IMR-90 (cell line): ENCODE data around the gene KCNK3. TPM values are rescaled to one million over a fixed set of nuclear protein-coding genes. Genes with fewer than 3 reads are reported as not detected.

Experiments
- ATAC-seq: fragments of 200-7000 bp; cut with Tn5 transposase; 2 replicates; pipeline ENCODE4 v1.9.1; 2020; ENCODE audit warnings: low read depth, mild to moderate bottlenecking, moderate library complexity
- BruUV-seq: library from RNA; stranded (reverse); fragments of 400-500 nt; replicated peaks from 2 replicates; lab custom pipeline; 2021; lab: Mats Ljungman, UMichigan
- CTCF ChIA-PET: fragments of 300-600 bp; formaldehyde crosslinking; extraction: SDS; loops from one replicate; lab custom pipeline; 2021; ENCODE audit warnings: antibody characterized with exemption; lab: Yijun Ruan, JAX
- POLR2A ChIA-PET: fragments of 300-600 bp; sonication (Branson Sonifier 250); formaldehyde crosslinking; loops from one replicate; lab custom pipeline; 2022; ENCODE audit warnings: antibody characterized with exemption; ENCODE audit not compliant: unreplicated experiment; lab: Charles Lee
- DNase-seq: peaks from one replicate; pipeline ENCODE4 v3.0.0; 2013
- H2AFZ ChIP-seq: replicated peaks from 2 replicates; pipeline ENCODE3; 2013; ENCODE audit warnings: low read length, mild to moderate bottlenecking; ENCODE audit not compliant: poor library complexity
- H2AK5ac ChIP-seq: 2 replicates; pipeline ENCODE4 v1.6.1; 2013; ENCODE audit warnings: low read depth, low read length, inconsistent platforms
- H2AK9ac ChIP-seq: replicated peaks from 2 replicates; pipeline ENCODE3; 2013; ENCODE audit warnings: mild to moderate bottlenecking, low read depth, low read length, moderate library complexity; ENCODE audit not compliant: poor library complexity
- H2BK120ac ChIP-seq: 2 replicates; pipeline ENCODE4 v1.6.1; 2013; ENCODE audit warnings: low read depth, low read length, inconsistent platforms
- H2BK15ac ChIP-seq: 3 replicates; pipeline ENCODE4 v1.6.1; 2013; ENCODE audit warnings: low read depth, low read length, inconsistent platforms
- H2BK20ac ChIP-seq: 2 replicates; pipeline ENCODE4 v1.6.1; 2013; ENCODE audit warnings: low read depth, mild to moderate bottlenecking, inconsistent platforms, low read length, moderate library complexity
- H2BK5ac ChIP-seq: 2 replicates; pipeline ENCODE4 v1.6.1; 2013; ENCODE audit warnings: mild to moderate bottlenecking, low read depth, low read length, inconsistent platforms; ENCODE audit not compliant: poor library complexity, severe bottlenecking
- H3K14ac ChIP-seq: replicated peaks from 2 replicates; pipeline ENCODE4 v1.6.1; 2013; ENCODE audit warnings: low read depth, low read length, inconsistent platforms
- H3K18ac ChIP-seq: 2 replicates; pipeline ENCODE4 v1.6.1; 2013; ENCODE audit warnings: low read depth, low read length, control low read depth
- H3K23ac ChIP-seq: 2 replicates; pipeline ENCODE4 v1.6.1; 2013; ENCODE audit warnings: low read depth, low read length, inconsistent platforms
- H3K27ac ChIP-seq: 2 replicates; pipeline ENCODE4 v1.5.1; 2013; ENCODE audit warnings: mild to moderate bottlenecking, control low read depth, low read length; ENCODE audit not compliant: insufficient read depth
- H3K27me3 ChIP-seq: 2 replicates; pipeline ENCODE4 v1.6.1; 2013; ENCODE audit warnings: low read length; ENCODE audit not compliant: control insufficient read depth, insufficient read depth
- H3K36me3 ChIP-seq: 2 replicates; pipeline ENCODE4 v1.6.1; 2013; ENCODE audit warnings: low read length, mixed read lengths; ENCODE audit not compliant: control insufficient read depth, insufficient read depth
- H3K4ac ChIP-seq: 2 replicates; pipeline ENCODE4 v1.6.1; 2013; ENCODE audit warnings: low read depth, low read length, inconsistent platforms
- H3K4me1 ChIP-seq: 2 replicates; pipeline ENCODE4 v1.6.1; 2013; ENCODE audit warnings: low read length, mixed read lengths; ENCODE audit not compliant: control insufficient read depth, insufficient read depth
- H3K4me2 ChIP-seq: 2 replicates; pipeline ENCODE4 v1.6.1; 2013; ENCODE audit warnings: low read depth, mild to moderate bottlenecking, control low read depth, low read length, moderate library complexity
- H3K4me3 ChIP-seq: 2 replicates; pipeline ENCODE4 v1.5.1; 2013; ENCODE audit warnings: low read depth, mild to moderate bottlenecking, control low read depth, low read length, moderate library complexity; ENCODE audit not compliant: insufficient read depth
- H3K56ac ChIP-seq: 2 replicates; pipeline ENCODE4 v1.6.1; 2013; ENCODE audit warnings: low read length, inconsistent platforms; ENCODE audit not compliant: insufficient read depth; ENCODE audit errors: extremely low read depth
- H3K79me1 ChIP-seq, 2 experiments: 2 replicates each; pipeline ENCODE4 v1.6.1; 2013; ENCODE audit warnings: low read length in 2 of 2, inconsistent platforms in 1 of 2, low read depth in 1 of 2
- H3K9ac ChIP-seq: 2 replicates; pipeline ENCODE4 v1.6.1; 2013; ENCODE audit warnings: low read depth, low read length, control low read depth
- H3K9me1 ChIP-seq: 2 replicates; pipeline ENCODE4 v1.6.1; 2013; ENCODE audit warnings: low read length, inconsistent platforms; ENCODE audit not compliant: insufficient read depth
- H3K9me3 ChIP-seq: 2 replicates; pipeline ENCODE4 v1.6.1; 2013; ENCODE audit warnings: low read length; ENCODE audit not compliant: control insufficient read depth, insufficient read depth
- H4K20me1 ChIP-seq: 2 replicates; pipeline ENCODE4 v1.6.1; 2013; ENCODE audit warnings: low read length, inconsistent platforms; ENCODE audit not compliant: insufficient read depth
- H4K5ac ChIP-seq: 2 replicates; pipeline ENCODE4 v1.6.1; 2013; ENCODE audit warnings: mild to moderate bottlenecking, low read depth, low read length, control low read depth
- H4K8ac ChIP-seq, 2 experiments: 2 replicates each; pipeline ENCODE4 v1.6.1; 2013; ENCODE audit warnings: low read depth in 2 of 2, low read length in 2 of 2, control low read depth in 1 of 2, inconsistent platforms in 1 of 2
- H4K91ac ChIP-seq: 2 replicates; pipeline ENCODE4 v1.6.1; 2013; ENCODE audit warnings: low read depth, low read length, inconsistent platforms; ENCODE audit not compliant: insufficient read depth
- BHLHE40 ChIP-seq: fragments of 150-350 bp; IDR thresholded peaks from 2 replicates; pipeline ENCODE4 v1.6.1; 2016; ENCODE audit warnings: mild to moderate bottlenecking, low read depth, low read length
- CHD1 ChIP-seq: IDR thresholded peaks from 2 replicates; pipeline ENCODE4 v1.6.1; 2012; ENCODE audit warnings: low read depth, low read length, improper control_type of control experiment
- MAFK ChIP-seq: IDR thresholded peaks from 2 replicates; pipeline ENCODE4 v1.6.1; 2012; ENCODE audit warnings: low read depth, low read length, improper control_type of control experiment
- MXI1 ChIP-seq: IDR thresholded peaks from 2 replicates; pipeline ENCODE4 v1.6.1; 2012; ENCODE audit warnings: low read depth, mild to moderate bottlenecking, low read length, moderate library complexity, borderline replicate concordance
- NFE2L2 ChIP-seq: fragments of 150-350 bp; IDR thresholded peaks from 2 replicates; pipeline ENCODE4 v1.6.1; 2016; ENCODE audit warnings: low read depth, mild to moderate bottlenecking, low read length
- RAD21 ChIP-seq: IDR thresholded peaks from 2 replicates; pipeline ENCODE4 v1.6.1; 2012; ENCODE audit warnings: low read length, improper control_type of control experiment
- RFX5 ChIP-seq: IDR thresholded peaks from 2 replicates; pipeline ENCODE4 v1.8.0; 2012; ENCODE audit warnings: low read depth, mild to moderate bottlenecking, low read length, moderate library complexity
- WGBS, 2 experiments: methylation state at CpG; one replicate each; pipeline versions ENCODE4 v1.1.5 to v1.1.7; 2013; ENCODE audit warnings: missing lambda C conversion rate in 2 of 2; ENCODE audit not compliant: insufficient read length in 1 of 2; ENCODE audit errors: extremely low coverage in 2 of 2; 5-methylcytosine and 5-hydroxymethylcytosine counted together
- dilution Hi-C: fragments of 300-500 bp; cut with HindIII; formaldehyde crosslinking; loops from one replicate; pipeline ENCODE4 v1.14.3; 2018; ENCODE audit warnings: low sequenced_read_pairs; ENCODE audit not compliant: unreplicated experiment
- in situ Hi-C: fragments of 300-500 bp; cut with MboI; formaldehyde crosslinking; loops from 3 replicates; pipeline ENCODE4 v1.14.3; 2019; ENCODE audit warnings: low sequenced_read_pairs, inconsistent platforms, mixed read lengths
- intact Hi-C: fragments of 100-400 bp; cut with micrococcal nuclease; formaldehyde crosslinking; loops from 2 replicates; pipeline ENCODE4 v1.10.0; 2022
- polyA plus RNA-seq, 3 experiments: library from polyadenylated mRNA; depleted of rRNA; stranded (reverse); fragments of >200 nt; gene quantifications; 2 replicates each; pipeline ENCODE4 v1.2.3, GENCODE V29; 2012; ENCODE audit warnings: low replicate concordance in 1 of 3
- total RNA-seq: library from RNA; depleted of rRNA; stranded (reverse); fragments of >200 nt; gene quantifications from 2 replicates; pipeline ENCODE4 v1.2.3, GENCODE V29; 2012
- TF ChIP-seq, protein P1 (sequence below): fragments of 150-350 bp; IDR thresholded peaks from 2 replicates; pipeline ENCODE4 v1.6.1; 2017; ENCODE audit warnings: mild to moderate bottlenecking, antibody characterized with exemption, low read length, low read depth
- TF ChIP-seq, protein P2 (sequence below): conservative IDR thresholded peaks from 2 replicates; pipeline ENCODE4 v1.5.1; 2012; ENCODE audit warnings: mild to moderate bottlenecking, low read depth, low read length, improper control_type of control experiment
- TF ChIP-seq, protein P3 (sequence below): fragments of 150-350 bp; IDR thresholded peaks from 2 replicates; pipeline ENCODE4 v1.6.1; 2016; ENCODE audit warnings: low read depth, mild to moderate bottlenecking, low read length, moderate library complexity, borderline replicate concordance

Gene KCNK3
- total and polyA plus RNA-seq, 2 of the 4 experiments (the other 2 are of a cell fraction), result under 0.01 to 0.03 TPM

DNA sequence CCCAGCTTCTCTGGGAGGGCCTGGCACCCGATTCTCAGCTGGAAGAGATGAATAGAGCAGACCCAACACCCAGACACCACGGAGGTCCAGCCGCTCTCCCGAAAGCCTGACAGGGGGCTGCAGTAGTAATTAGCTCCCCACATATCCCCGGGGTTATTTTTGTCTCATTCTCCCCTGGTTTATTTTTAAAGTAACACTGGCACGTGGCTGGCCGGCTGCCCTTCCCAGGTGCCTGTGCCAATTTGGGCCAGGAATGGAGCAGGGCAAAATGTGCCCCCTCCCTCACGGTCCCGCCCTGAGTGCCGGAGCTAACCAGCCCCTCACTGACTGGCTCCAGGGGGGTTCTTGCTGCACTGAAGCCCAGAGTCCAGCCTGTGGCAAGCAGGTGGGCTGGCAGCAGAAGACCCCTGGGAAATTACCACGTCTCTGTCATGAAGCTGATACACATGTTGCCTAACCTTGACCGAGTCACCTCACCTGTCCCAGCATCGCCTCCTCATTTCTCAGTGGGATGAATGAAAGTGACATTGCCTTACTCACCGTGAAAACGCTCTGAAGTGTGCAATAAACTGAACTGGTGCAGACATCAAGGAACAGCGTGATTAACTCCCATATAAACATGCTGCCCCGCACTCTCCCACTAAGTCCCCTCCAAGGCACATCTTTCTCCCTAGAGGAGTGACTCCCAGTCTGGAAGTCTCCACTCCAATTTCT, 18.4 kb downstream of the KCNK3 start:
- Histone ChIP-seq H4K91ac (no peak overlapping the region), H2BK120ac (no peak overlapping the region), H2BK15ac (no peak overlapping the region), H3K4ac (no peak overlapping the region), H3K27ac (no peak overlapping the region), H3K4me2 (no peak overlapping the region), H2BK5ac (no peak overlapping the region), H3K18ac (no peak overlapping the region), H3K9ac (no peak overlapping the region), H4K5ac (no peak overlapping the region), H2BK20ac (no peak overlapping the region), H3K36me3 (no peaks in the 10 kb centered on the region), H4K20me1 (no peaks in the 10 kb centered on the region), H3K23ac (no peak overlapping the region), H3K4me1 (no peaks in the 10 kb centered on the region), H3K56ac (no peak overlapping the region), H3K27me3 (peaks cover 58% of the 10 kb centered on the region), H4K8ac (no peak overlapping the region), H2AK9ac (peak overlapping the region; percentile 3), H3K9me3 (no peaks in the 10 kb centered on the region), H3K9me1 (no peaks in the 10 kb centered on the region), H3K14ac (no peak overlapping the region), H3K4me3 (no peak overlapping the region), H3K79me1 (no peaks in the 10 kb centered on the region), H2AK5ac (no peak overlapping the region), H2AFZ (no peak overlapping the region)
- DNase-seq (no peak), ATAC-seq (no peak)
- CTCF ChIA-PET, result no interaction called here
- TF ChIP-seq RFX5, result no peak
- TF ChIP-seq, protein P1, sequence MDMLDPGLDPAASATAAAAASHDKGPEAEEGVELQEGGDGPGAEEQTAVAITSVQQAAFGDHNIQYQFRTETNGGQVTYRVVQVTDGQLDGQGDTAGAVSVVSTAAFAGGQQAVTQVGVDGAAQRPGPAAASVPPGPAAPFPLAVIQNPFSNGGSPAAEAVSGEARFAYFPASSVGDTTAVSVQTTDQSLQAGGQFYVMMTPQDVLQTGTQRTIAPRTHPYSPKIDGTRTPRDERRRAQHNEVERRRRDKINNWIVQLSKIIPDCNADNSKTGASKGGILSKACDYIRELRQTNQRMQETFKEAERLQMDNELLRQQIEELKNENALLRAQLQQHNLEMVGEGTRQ, result no peak
- TF ChIP-seq MAFK, result no peak
- TF ChIP-seq NFE2L2, result no peak
- TF ChIP-seq, protein P2, sequence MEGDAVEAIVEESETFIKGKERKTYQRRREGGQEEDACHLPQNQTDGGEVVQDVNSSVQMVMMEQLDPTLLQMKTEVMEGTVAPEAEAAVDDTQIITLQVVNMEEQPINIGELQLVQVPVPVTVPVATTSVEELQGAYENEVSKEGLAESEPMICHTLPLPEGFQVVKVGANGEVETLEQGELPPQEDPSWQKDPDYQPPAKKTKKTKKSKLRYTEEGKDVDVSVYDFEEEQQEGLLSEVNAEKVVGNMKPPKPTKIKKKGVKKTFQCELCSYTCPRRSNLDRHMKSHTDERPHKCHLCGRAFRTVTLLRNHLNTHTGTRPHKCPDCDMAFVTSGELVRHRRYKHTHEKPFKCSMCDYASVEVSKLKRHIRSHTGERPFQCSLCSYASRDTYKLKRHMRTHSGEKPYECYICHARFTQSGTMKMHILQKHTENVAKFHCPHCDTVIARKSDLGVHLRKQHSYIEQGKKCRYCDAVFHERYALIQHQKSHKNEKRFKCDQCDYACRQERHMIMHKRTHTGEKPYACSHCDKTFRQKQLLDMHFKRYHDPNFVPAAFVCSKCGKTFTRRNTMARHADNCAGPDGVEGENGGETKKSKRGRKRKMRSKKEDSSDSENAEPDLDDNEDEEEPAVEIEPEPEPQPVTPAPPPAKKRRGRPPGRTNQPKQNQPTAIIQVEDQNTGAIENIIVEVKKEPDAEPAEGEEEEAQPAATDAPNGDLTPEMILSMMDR, result no peak
- no peak for TF ChIP-seq MXI1
- TF ChIP-seq BHLHE40, result no peak
- no peak for TF ChIP-seq RAD21
- TF ChIP-seq CHD1, result no peak
- TF ChIP-seq, protein P3, sequence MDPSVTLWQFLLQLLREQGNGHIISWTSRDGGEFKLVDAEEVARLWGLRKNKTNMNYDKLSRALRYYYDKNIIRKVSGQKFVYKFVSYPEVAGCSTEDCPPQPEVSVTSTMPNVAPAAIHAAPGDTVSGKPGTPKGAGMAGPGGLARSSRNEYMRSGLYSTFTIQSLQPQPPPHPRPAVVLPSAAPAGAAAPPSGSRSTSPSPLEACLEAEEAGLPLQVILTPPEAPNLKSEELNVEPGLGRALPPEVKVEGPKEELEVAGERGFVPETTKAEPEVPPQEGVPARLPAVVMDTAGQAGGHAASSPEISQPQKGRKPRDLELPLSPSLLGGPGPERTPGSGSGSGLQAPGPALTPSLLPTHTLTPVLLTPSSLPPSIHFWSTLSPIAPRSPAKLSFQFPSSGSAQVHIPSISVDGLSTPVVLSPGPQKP, result no peak
- in situ Hi-C loops (no loop called here), intact Hi-C loops (no loop called here), dilution Hi-C loops (no loop called here)
- POLR2A ChIA-PET, result no interaction called here
- no TSS peak for BruUV-seq
- WGBS, 2 experiments, result 45% methylated on average over 4 of the region's 17 CpGs; no CpG with 5 or more reads in 1 of the 2 experiments
